Hepatocyte (in vitro differentiated cells): Measurements from ENCODE around the gene SYNJ1. TPM values are rescaled to one million over a fixed set of nuclear protein-coding genes. Genes with fewer than 3 reads are reported as not detected.

Experiments
- DNase-seq: peaks from one replicate; pipeline ENCODE4 v3.0.0-alpha.2; 2016; ENCODE audit warnings: low spot score
- H2AFZ ChIP-seq: fragments of 200-600 bp; sonication (generic); 2 replicates; pipeline ENCODE4 v1.6.0; 2016; ENCODE audit warnings: antibody characterized with exemption, mild to moderate bottlenecking
- H3K27ac ChIP-seq: fragments of 200-600 bp; sonication (generic); 2 replicates; pipeline ENCODE4 v1.5.1; 2016; ENCODE audit warnings: mild to moderate bottlenecking
- H3K27me3 ChIP-seq: fragments of 200-600 bp; sonication (generic); 2 replicates; pipeline ENCODE4 v1.6.1; 2016
- H3K36me3 ChIP-seq: fragments of 200-600 bp; sonication (generic); replicated peaks from 2 replicates; pipeline ENCODE4 v1.5.1; 2016; ENCODE audit warnings: low read depth; ENCODE audit not compliant: insufficient read depth
- H3K4me1 ChIP-seq: fragments of 200-600 bp; sonication (generic); 2 replicates; pipeline ENCODE4 v1.5.1; 2016; ENCODE audit warnings: mild to moderate bottlenecking, moderate library complexity; ENCODE audit not compliant: insufficient read depth
- H3K4me2 ChIP-seq: fragments of 200-600 bp; sonication (generic); 2 replicates; pipeline ENCODE4 v1.6.0; 2016
- H3K4me3 ChIP-seq: fragments of 200-600 bp; sonication (generic); 2 replicates; pipeline ENCODE4 v1.5.1; 2016; ENCODE audit warnings: mild to moderate bottlenecking
- H3K79me2 ChIP-seq: fragments of 200-600 bp; sonication (generic); 2 replicates; pipeline ENCODE4 v1.6.0; 2017; ENCODE audit warnings: mild to moderate bottlenecking
- H3K9me2 ChIP-seq: fragments of 200-600 bp; sonication (generic); replicated peaks from 2 replicates; pipeline ENCODE4 v1.6.0; 2017; ENCODE audit warnings: mild to moderate bottlenecking; ENCODE audit not compliant: insufficient read depth
- H3K9me3 ChIP-seq: fragments of 200-600 bp; sonication (generic); 2 replicates; pipeline ENCODE4 v1.5.1; 2016; ENCODE audit warnings: low read depth, mild to moderate bottlenecking
- H4K20me1 ChIP-seq: fragments of 200-600 bp; sonication (generic); 2 replicates; pipeline ENCODE4 v1.6.0; 2016; ENCODE audit warnings: mild to moderate bottlenecking; ENCODE audit not compliant: insufficient read depth, poor library complexity, severe bottlenecking
- CTCF ChIP-seq: fragments of 200-600 bp; sonication (generic); IDR thresholded peaks from 2 replicates; pipeline ENCODE4 v1.5.1; 2016; ENCODE audit warnings: antibody characterized with exemption, mild to moderate bottlenecking; ENCODE audit not compliant: poor library complexity
- EZH2 ChIP-seq: fragments of 200-600 bp; sonication (generic); IDR thresholded peaks from 2 replicates; pipeline ENCODE4 v1.6.1; 2016; ENCODE audit warnings: antibody characterized with exemption, mild to moderate bottlenecking, borderline replicate concordance
- EZH2phosphoT487 ChIP-seq: fragments of 200-600 bp; sonication (generic); IDR thresholded peaks from one replicate; pipeline ENCODE4 v1.6.1; 2018; ENCODE audit warnings: antibody characterized with exemption, mild to moderate bottlenecking, low read depth, moderate library complexity; ENCODE audit not compliant: unreplicated experiment, severe bottlenecking
- WGBS: methylation state at CpG from one replicate; pipeline ENCODE4 v1.1.6; 2016; ENCODE audit warnings: low lambda C conversion rate; ENCODE audit errors: missing lambda C conversion rate; 5-methylcytosine and 5-hydroxymethylcytosine counted together
- polyA plus RNA-seq: library from polyadenylated mRNA; unstranded; fragments of >200 nt; fragmentation: Nextera tagmentation; extraction: Ambion mirVana; gene quantifications from 2 replicates; pipeline ENCODE4 v1.2.1, GENCODE V29; 2016
- total RNA-seq: library from RNA; depleted of rRNA; stranded (reverse); fragments of >200 nt; gene quantifications from 2 replicates; pipeline ENCODE4 v1.2.3, GENCODE V29; 2014

The SYNJ1 gene
- total and polyA plus RNA-seq, 2 experiments from 2014 or later: 3.9 to 8.9 TPM

GRCh38 chr21:32608851-32609250 is 119.0 kb downstream of the SYNJ1 start:
- H3K4me3 ChIP-seq: no peak overlapping the region
- H3K4me1 ChIP-seq: peaks cover 13% of the 10 kb centered on the region
- no peaks in the 10 kb centered on the region for H4K20me1 ChIP-seq
- no peak overlapping the region for H3K27ac ChIP-seq
- H3K4me2 ChIP-seq: no peak overlapping the region
- H3K79me2 ChIP-seq: peaks cover 33% of the 10 kb centered on the region
- no peak for DNase-seq
- no peaks in the 10 kb centered on the region for H3K9me2 ChIP-seq
- no peak overlapping the region for H2AFZ ChIP-seq
- H3K9me3 ChIP-seq: no peaks in the 10 kb centered on the region
- no peaks in the 10 kb centered on the region for H3K36me3 ChIP-seq
- H3K27me3 ChIP-seq: no peaks in the 10 kb centered on the region
- no peak for TF ChIP-seq EZH2phosphoT487
- no peak for TF ChIP-seq CTCF
- no peak for TF ChIP-seq EZH2
- WGBS: 93% methylated on average over 5 of the region's 5 CpGs

GRCh38 chr21:32605469-32605868 is 122.3 kb downstream of the SYNJ1 start:
- Histone ChIP-seq H3K27ac (no peak overlapping the region), H3K36me3 (no peaks in the 10 kb centered on the region)
- no peak for TF ChIP-seq CTCF
- no peak for TF ChIP-seq EZH2phosphoT487
- TF ChIP-seq EZH2: no peak

GRCh38 chr21:32604464-32604863 is 123.3 kb downstream of the SYNJ1 start:
- 74% methylated on average over 8 of the region's 8 CpGs for WGBS
- Histone ChIP-seq H3K4me1 (no peaks in the 10 kb centered on the region), H3K9me2 (no peaks in the 10 kb centered on the region), H4K20me1 (no peaks in the 10 kb centered on the region), H3K4me3 (no peak overlapping the region), H3K27ac (no peak overlapping the region), H3K9me3 (no peaks in the 10 kb centered on the region), H3K36me3 (no peaks in the 10 kb centered on the region), H3K27me3 (no peaks in the 10 kb centered on the region), H3K4me2 (no peak overlapping the region), H2AFZ (no peak overlapping the region), H3K79me2 (peaks cover 11% of the 10 kb centered on the region)
- TF ChIP-seq CTCF (no peak), EZH2 (no peak), EZH2phosphoT487 (no peak)
- DNase-seq: no peak

More at GRCh38 chr21:32605469-32605868, 122.3 kb downstream of the SYNJ1 start:
- no peaks in the 10 kb centered on the region for H3K9me3 ChIP-seq
- WGBS: 92% methylated on average over 8 of the region's 8 CpGs
- no peaks in the 10 kb centered on the region for H4K20me1 ChIP-seq
- H2AFZ ChIP-seq: no peak overlapping the region
- no peak for DNase-seq
- H3K4me1 ChIP-seq: peaks cover 2% of the 10 kb centered on the region
- H3K27me3 ChIP-seq: no peaks in the 10 kb centered on the region
- no peak overlapping the region for H3K4me2 ChIP-seq
- H3K79me2 ChIP-seq: peaks cover 21% of the 10 kb centered on the region
- no peak overlapping the region for H3K4me3 ChIP-seq
- H3K9me2 ChIP-seq: no peaks in the 10 kb centered on the region

- TF ChIP-seq EZH2 (no peak), EZH2phosphoT487 (no peak), CTCF (no peak)
- no peak overlapping the region for H2AFZ ChIP-seq
- no peak overlapping the region for H3K4me3 ChIP-seq
- H3K36me3 ChIP-seq: no peaks in the 10 kb centered on the region
- no peaks in the 10 kb centered on the region for H3K4me1 ChIP-seq
- no peak for DNase-seq
- H3K4me2 ChIP-seq: no peak overlapping the region
- H4K20me1 ChIP-seq: no peaks in the 10 kb centered on the region
- H3K9me2 ChIP-seq: no peaks in the 10 kb centered on the region
- no peak overlapping the region for H3K27ac ChIP-seq
- H3K9me3 ChIP-seq: no peaks in the 10 kb centered on the region
- WGBS: 71% methylated on average over 8 of the region's 8 CpGs
- no peaks in the 10 kb centered on the region for H3K27me3 ChIP-seq
- H3K79me2 ChIP-seq: peaks cover 4% of the 10 kb centered on the region
Measured at GRCh38 chr21:32603131-32603530, 124.7 kb downstream of the SYNJ1 start.
